H9 (cell line): Measurements from ENCODE around the gene MATN1. TPM values are rescaled to one million over a fixed set of nuclear protein-coding genes. Genes with fewer than 3 reads are reported as not detected.

ENCODE experiments used
- DNase-seq: peaks from one replicate; pipeline ENCODE4 v3.0.0-alpha.2; 2017
- H2AFZ ChIP-seq: one replicate; pipeline ENCODE4 v1.6.1; 2013; ENCODE audit warnings: mild to moderate bottlenecking, low read length, control low read depth, moderate library complexity
- H2AK5ac ChIP-seq: 2 replicates; pipeline ENCODE4 v1.6.1; 2013; ENCODE audit warnings: low read length, control low read depth, mixed read lengths; ENCODE audit not compliant: insufficient read length
- H2BK120ac ChIP-seq: one replicate; pipeline ENCODE4 v1.6.1; 2013; ENCODE audit warnings: low read depth, mild to moderate bottlenecking, low read length, control low read depth, inconsistent platforms; ENCODE audit not compliant: poor library complexity, severe bottlenecking
- H2BK12ac ChIP-seq: 2 replicates; pipeline ENCODE4 v1.6.1; 2013; ENCODE audit warnings: low read length, control low read depth, mixed read lengths, low read depth; ENCODE audit not compliant: insufficient read length
- H2BK15ac ChIP-seq: 2 replicates; pipeline ENCODE4 v1.6.1; 2013; ENCODE audit warnings: low read depth, low read length, control low read depth
- H2BK20ac ChIP-seq: one replicate; pipeline ENCODE4 v1.6.1; 2013; ENCODE audit warnings: low read depth, mild to moderate bottlenecking, low read length, control low read depth, inconsistent platforms; ENCODE audit not compliant: poor library complexity, severe bottlenecking
- H2BK5ac ChIP-seq: 2 replicates; pipeline ENCODE4 v1.6.1; 2013; ENCODE audit warnings: low read length, control low read depth, mixed read lengths; ENCODE audit not compliant: insufficient read length
- H3K14ac ChIP-seq: 2 replicates; pipeline ENCODE4 v1.6.1; 2013; ENCODE audit warnings: low read length, control low read depth; ENCODE audit not compliant: insufficient read depth
- H3K18ac ChIP-seq: 2 replicates; pipeline ENCODE4 v1.6.1; 2013; ENCODE audit warnings: low read depth, mild to moderate bottlenecking, mixed read lengths, low read length, control low read depth; ENCODE audit not compliant: insufficient read length
- H3K23ac ChIP-seq: 2 replicates; pipeline ENCODE4 v1.6.1; 2013; ENCODE audit warnings: low read length, control low read depth, mixed read lengths, low read depth; ENCODE audit not compliant: insufficient read length
- H3K23me2 ChIP-seq: 2 replicates; pipeline ENCODE4 v1.6.1; 2013; ENCODE audit warnings: low read depth, mild to moderate bottlenecking, mixed read lengths, low read length, control low read depth; ENCODE audit not compliant: insufficient read length, poor library complexity, severe bottlenecking
- H3K27ac ChIP-seq: 2 replicates; pipeline ENCODE4 v1.5.1; 2013; ENCODE audit warnings: low read length, control low read depth, mixed read lengths, low read depth; ENCODE audit not compliant: insufficient read length
- H3K27me3 ChIP-seq: 2 replicates; pipeline ENCODE4 v1.6.1; 2013; ENCODE audit warnings: low read length, control low read depth, inconsistent platforms; ENCODE audit not compliant: insufficient read depth
- H3K4ac ChIP-seq: 2 replicates; pipeline ENCODE4 v1.6.1; 2013; ENCODE audit warnings: low read depth, mild to moderate bottlenecking, control low read depth, inconsistent platforms, low read length, moderate library complexity
- H3K4me1 ChIP-seq: 2 replicates; pipeline ENCODE4 v1.6.1; 2013; ENCODE audit warnings: low read length, control low read depth, inconsistent platforms; ENCODE audit not compliant: insufficient read depth
- H3K4me2 ChIP-seq: 2 replicates; pipeline ENCODE4 v1.6.1; 2013; ENCODE audit warnings: low read length, control low read depth, mixed read lengths; ENCODE audit not compliant: insufficient read length, insufficient read depth
- H3K56ac ChIP-seq: 2 replicates; pipeline ENCODE4 v1.6.1; 2013; ENCODE audit warnings: low read depth, mild to moderate bottlenecking, mixed read lengths, low read length, control low read depth; ENCODE audit not compliant: insufficient read length
- H3K79me1 ChIP-seq: 2 replicates; pipeline ENCODE4 v1.6.1; 2013; ENCODE audit warnings: low read depth, mild to moderate bottlenecking, moderate library complexity, low read length, control low read depth, inconsistent platforms; ENCODE audit not compliant: insufficient read depth, poor library complexity, severe bottlenecking
- H3K79me2 ChIP-seq: 2 replicates; pipeline ENCODE4 v1.6.1; 2013; ENCODE audit warnings: low read length, control low read depth, inconsistent platforms; ENCODE audit not compliant: insufficient read depth
- H3K9ac ChIP-seq: 2 replicates; pipeline ENCODE4 v1.6.1; 2013; ENCODE audit warnings: low read length, control low read depth, mixed read lengths; ENCODE audit not compliant: insufficient read length; ENCODE audit errors: extremely low read depth
- H3K9me3 ChIP-seq: one replicate; pipeline ENCODE4 v1.6.1; 2013; ENCODE audit warnings: low read depth, low read length, inconsistent platforms; ENCODE audit not compliant: control insufficient read depth
- H3T11ph ChIP-seq: one replicate; pipeline ENCODE4 v1.6.1; 2013; ENCODE audit warnings: mild to moderate bottlenecking, low read length, control low read depth, inconsistent platforms
- H4K20me1 ChIP-seq: one replicate; pipeline ENCODE4 v1.6.1; 2013; ENCODE audit not compliant: control insufficient read depth, insufficient read length, insufficient read depth
- H4K5ac ChIP-seq: 2 replicates; pipeline ENCODE4 v1.6.1; 2013; ENCODE audit warnings: low read depth, mild to moderate bottlenecking, mixed read lengths, low read length, control low read depth; ENCODE audit not compliant: insufficient read length
- H4K8ac ChIP-seq: replicated peaks from 2 replicates; pipeline ENCODE4 v1.6.1; 2013; ENCODE audit warnings: low read length, control low read depth, mixed read lengths, low read depth; ENCODE audit not compliant: insufficient read length
- H4K91ac ChIP-seq: 2 replicates; pipeline ENCODE4 v1.6.1; 2013; ENCODE audit warnings: low read depth, mild to moderate bottlenecking, moderate library complexity, mixed read lengths, low read length, control low read depth; ENCODE audit not compliant: insufficient read length
- H3K27ac Mint-ChIP-seq, 3 experiments: 2 replicates in 2 of 3; 3 replicates in 1 of 3; pipeline ENCODE4 v1.8.0; 2020 to 2021; ENCODE audit warnings: mixed read lengths in 3 of 3, mild to moderate bottlenecking in 1 of 3, moderate library complexity in 1 of 3
- H3K27me3 Mint-ChIP-seq: 2 replicates; pipeline ENCODE4 v1.8.0; 2021; ENCODE audit warnings: low read depth, mild to moderate bottlenecking, moderate library complexity, mixed read lengths
- H3K36me3 Mint-ChIP-seq, 3 experiments: 2 replicates in 2 of 3; 3 replicates in 1 of 3; pipeline ENCODE4 v1.8.0; 2020 to 2021; ENCODE audit warnings: low read depth in 3 of 3, mixed read lengths in 3 of 3; ENCODE audit not compliant: insufficient read depth in 1 of 3
- H3K4me1 Mint-ChIP-seq, 2 experiments: 2 replicates each; pipeline ENCODE4 v1.8.0; 2020; ENCODE audit warnings: mixed read lengths in 2 of 2
- H3K4me3 Mint-ChIP-seq, 2 experiments: 2 replicates in 1 of 2; 3 replicates in 1 of 2; pipeline ENCODE4 v1.8.0; 2020 to 2021; ENCODE audit warnings: mild to moderate bottlenecking in 2 of 2, mixed read lengths in 2 of 2, moderate library complexity in 1 of 2
- H3K9me3 Mint-ChIP-seq, 2 experiments: 2 replicates in 1 of 2; 3 replicates in 1 of 2; pipeline ENCODE4 v1.8.0; 2020; ENCODE audit warnings: mild to moderate bottlenecking in 2 of 2, mixed read lengths in 2 of 2, moderate library complexity in 1 of 2
- WGBS: extraction: QIAGEN DNeasy Blood & Tissue Kit; methylation state at CpG from one replicate; pipeline ENCODE4 v1.1.7; 2013; ENCODE audit warnings: missing lambda C conversion rate, low lambda C conversion rate, mixed read lengths; ENCODE audit not compliant: insufficient read length; ENCODE audit errors: extremely low coverage; 5-methylcytosine and 5-hydroxymethylcytosine counted together
- total RNA-seq: library from RNA; stranded (reverse); gene quantifications from 2 replicates; pipeline ENCODE4 v1.2.1, GENCODE V29; 2021
- TF ChIP-seq, protein P1 (sequence below): fragments of 200-600 bp; sonication (generic); conservative IDR thresholded peaks from 3 replicates; pipeline ENCODE4 v1.8.0; 2021; ENCODE audit warnings: antibody characterized with exemption, mild to moderate bottlenecking

MATN1 gene
- total RNA-seq, 1 experiment from 2014 or later: not detected

DNA sequence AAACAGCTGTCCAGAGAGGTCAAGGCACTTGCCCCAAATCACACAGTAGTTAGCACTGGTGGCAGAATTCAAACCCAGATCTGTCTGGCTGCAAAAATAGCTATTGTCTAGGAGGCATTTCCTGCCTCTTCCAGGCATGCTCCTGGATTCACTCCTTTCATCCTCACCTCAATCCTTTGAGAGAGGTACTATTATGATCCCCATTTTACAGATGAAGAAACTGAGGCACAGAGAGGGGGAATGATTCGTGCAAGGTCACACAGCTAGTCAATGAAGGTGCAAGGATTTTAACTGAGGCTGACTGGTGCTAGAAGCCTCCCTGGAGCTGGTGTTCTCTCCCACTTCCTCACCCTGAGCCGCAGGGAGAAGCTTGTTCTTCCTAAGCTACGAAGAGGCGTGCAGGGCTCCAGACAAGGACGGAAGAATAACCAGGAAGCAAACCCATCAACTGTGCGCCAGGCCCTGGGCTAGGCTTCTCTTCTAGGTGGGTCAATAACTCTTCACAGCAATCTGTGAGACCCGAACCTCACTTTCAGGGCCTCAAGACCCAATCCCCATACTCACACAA is 34.8 kb upstream of the MATN1 start:
- no CpG with 5 or more reads among the region's 7 CpGs for WGBS

More for the DNA sequence above, 34.8 kb upstream of the MATN1 start:
- Histone ChIP-seq H2BK120ac (no peak overlapping the region), H4K20me1 (no peaks in the 10 kb centered on the region), H2BK20ac (no peak overlapping the region), H2BK15ac (no peak overlapping the region), H4K91ac (no peak overlapping the region), H2BK12ac (no peak overlapping the region), H3K27me3 (no peaks in the 10 kb centered on the region), H3K4me2 (no peak overlapping the region), H2AK5ac (no peak overlapping the region), H2BK5ac (no peak overlapping the region), H3K79me1 (no peaks in the 10 kb centered on the region), H3K9ac (no peak overlapping the region), H3K4ac (no peak overlapping the region), H3T11ph (no peak overlapping the region), H4K5ac (no peak overlapping the region), H3K56ac (no peak overlapping the region), H3K23me2 (no peaks in the 10 kb centered on the region), H3K79me2 (no peaks in the 10 kb centered on the region), H3K27ac (no peak overlapping the region), H3K4me1 (no peaks in the 10 kb centered on the region), H3K9me3 (no peaks in the 10 kb centered on the region), H3K14ac (no peak overlapping the region), H3K23ac (no peak overlapping the region), H3K18ac (no peak overlapping the region), H4K8ac (no peak overlapping the region), H2AFZ (no peak overlapping the region)
- peaks cover 19 to 30% of the 10 kb centered on the region in 2 experiments for H3K4me1 Mint-ChIP-seq
- H3K9me3 Mint-ChIP-seq: peaks cover 0 to 4% of the 10 kb centered on the region in 2 experiments; a peak in 2 of 5 replicates
- H3K27ac Mint-ChIP-seq: no peak overlapping the region
- peaks cover 0 to 5% (median 0%) of the 10 kb centered on the region in 3 experiments; a peak in 1 of 7 replicates for H3K36me3 Mint-ChIP-seq
- TF ChIP-seq, protein P1, sequence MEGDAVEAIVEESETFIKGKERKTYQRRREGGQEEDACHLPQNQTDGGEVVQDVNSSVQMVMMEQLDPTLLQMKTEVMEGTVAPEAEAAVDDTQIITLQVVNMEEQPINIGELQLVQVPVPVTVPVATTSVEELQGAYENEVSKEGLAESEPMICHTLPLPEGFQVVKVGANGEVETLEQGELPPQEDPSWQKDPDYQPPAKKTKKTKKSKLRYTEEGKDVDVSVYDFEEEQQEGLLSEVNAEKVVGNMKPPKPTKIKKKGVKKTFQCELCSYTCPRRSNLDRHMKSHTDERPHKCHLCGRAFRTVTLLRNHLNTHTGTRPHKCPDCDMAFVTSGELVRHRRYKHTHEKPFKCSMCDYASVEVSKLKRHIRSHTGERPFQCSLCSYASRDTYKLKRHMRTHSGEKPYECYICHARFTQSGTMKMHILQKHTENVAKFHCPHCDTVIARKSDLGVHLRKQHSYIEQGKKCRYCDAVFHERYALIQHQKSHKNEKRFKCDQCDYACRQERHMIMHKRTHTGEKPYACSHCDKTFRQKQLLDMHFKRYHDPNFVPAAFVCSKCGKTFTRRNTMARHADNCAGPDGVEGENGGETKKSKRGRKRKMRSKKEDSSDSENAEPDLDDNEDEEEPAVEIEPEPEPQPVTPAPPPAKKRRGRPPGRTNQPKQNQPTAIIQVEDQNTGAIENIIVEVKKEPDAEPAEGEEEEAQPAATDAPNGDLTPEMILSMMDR: no peak
- H3K4me3 Mint-ChIP-seq: no peak overlapping the region
- H3K27me3 Mint-ChIP-seq: peaks cover 4% of the 10 kb centered on the region
- DNase-seq: no peak
